Upper lobe of right lung (tissue), 1 donor: ENCODE results near the gene THSD4. TPM values are rescaled to one million over a fixed set of nuclear protein-coding genes. Genes with fewer than 3 reads are reported as not detected.

Experiments used
- ATAC-seq: fragments of 200-7000 bp; cut with Tn5 transposase; one replicate; pipeline ENCODE4 v1.9.1; 2020; ENCODE audit warnings: mild to moderate bottlenecking, moderate library complexity
- DNase-seq: peaks from one replicate; pipeline ENCODE4 v3.0.0-alpha.2; 2020
- H3K27ac ChIP-seq: fragments of 200-600 bp; one replicate; pipeline ENCODE4 v1.8.0; 2022
- H3K27me3 ChIP-seq: fragments of 200-600 bp; one replicate; pipeline ENCODE4 v1.8.0; 2022; ENCODE audit warnings: mild to moderate bottlenecking
- H3K36me3 ChIP-seq: fragments of 200-600 bp; one replicate; pipeline ENCODE4 v1.8.0; 2022
- H3K4me1 ChIP-seq: fragments of 200-600 bp; one replicate; pipeline ENCODE4 v1.8.0; 2022
- H3K4me3 ChIP-seq: fragments of 200-600 bp; one replicate; pipeline ENCODE4 v1.8.0; 2022; ENCODE audit warnings: mild to moderate bottlenecking
- H3K9me3 ChIP-seq: fragments of 200-600 bp; one replicate; pipeline ENCODE4 v1.8.0; 2022
- CTCF ChIP-seq: fragments of 200-600 bp; IDR thresholded peaks from one replicate; pipeline ENCODE4 v1.8.0; 2022; ENCODE audit warnings: antibody characterized with exemption
- intact Hi-C: fragments of 100-400 bp; cut with DNase I; formaldehyde crosslinking; loops from one replicate; pipeline ENCODE4 v1.11.0; 2022
- total RNA-seq: library from RNA; stranded (reverse); fragmentation: NEBNext Ultra II Directional; extraction: Animal tissue kit (Norgen Biotek cat#: 25700); gene quantifications from one replicate; pipeline ENCODE4 v1.2.1, GENCODE V29; 2021
- donor health status: DM: no; HTN: yes; CAD: no; lungs with severe emphysema.

Gene THSD4
- total RNA-seq, 1 donor from 2014 or later, result 25.6 TPM

GRCh38 chr15:71228403-71228802, 113.1 kb downstream of the THSD4 start:
- intact Hi-C loops, result no loop called here
- no peak for DNase-seq
- no peaks in the 10 kb centered on the region for H3K4me1 ChIP-seq
- no peak for ATAC-seq
- H3K36me3 ChIP-seq, result no peaks in the 10 kb centered on the region
- no peak overlapping the region for H3K4me3 ChIP-seq
- no peak overlapping the region for H3K27ac ChIP-seq
- H3K9me3 ChIP-seq, result no peaks in the 10 kb centered on the region
- no peaks in the 10 kb centered on the region for H3K27me3 ChIP-seq
- no peak for TF ChIP-seq CTCF

GRCh38 chr15:71230303-71230702, 115.0 kb downstream of the THSD4 start:
- DNase-seq (no peak), ATAC-seq (no peak)
- no peak overlapping the region for H3K27ac ChIP-seq
- H3K36me3 ChIP-seq, result no peaks in the 10 kb centered on the region
- intact Hi-C loops, result no loop called here
- H3K4me1 ChIP-seq, result no peaks in the 10 kb centered on the region
- H3K4me3 ChIP-seq, result no peak overlapping the region
- H3K9me3 ChIP-seq, result no peaks in the 10 kb centered on the region
- no peaks in the 10 kb centered on the region for H3K27me3 ChIP-seq
- no peak for TF ChIP-seq CTCF

GRCh38 chr15:71231758-71232157, 116.5 kb downstream of the THSD4 start:
- H3K4me1 ChIP-seq, result no peaks in the 10 kb centered on the region
- ATAC-seq (no peak), DNase-seq (no peak)
- intact Hi-C loops, result no loop called here
- no peak overlapping the region for H3K27ac ChIP-seq
- no peaks in the 10 kb centered on the region for H3K36me3 ChIP-seq
- no peak for TF ChIP-seq CTCF
- H3K27me3 ChIP-seq, result no peaks in the 10 kb centered on the region
- H3K9me3 ChIP-seq, result no peaks in the 10 kb centered on the region
- no peak overlapping the region for H3K4me3 ChIP-seq

- intact Hi-C loops, result no loop called here
- Histone ChIP-seq H3K36me3 (no peaks in the 10 kb centered on the region), H3K9me3 (no peaks in the 10 kb centered on the region), H3K4me3 (no peak overlapping the region), H3K4me1 (no peaks in the 10 kb centered on the region), H3K27me3 (no peaks in the 10 kb centered on the region), H3K27ac (no peak overlapping the region)
- ATAC-seq, result no peak
- DNase-seq, result no peak
- TF ChIP-seq CTCF, result no peak
Observed at GRCh38 chr15:71232411-71232810, 117.1 kb downstream of the THSD4 start.

- ATAC-seq (no peak), DNase-seq (no peak)
- TF ChIP-seq CTCF, result no peak
- Histone ChIP-seq H3K27me3 (no peaks in the 10 kb centered on the region), H3K4me1 (no peaks in the 10 kb centered on the region), H3K27ac (no peak overlapping the region), H3K4me3 (no peak overlapping the region), H3K36me3 (no peaks in the 10 kb centered on the region), H3K9me3 (no peaks in the 10 kb centered on the region)
- intact Hi-C loops, result no loop called here
Observed at GRCh38 chr15:71237456-71238188, 122.4 kb downstream of the THSD4 start.

- no peaks in the 10 kb centered on the region for H3K36me3 ChIP-seq
- ATAC-seq, result no peak
- DNase-seq, result no peak
- no peak overlapping the region for H3K4me3 ChIP-seq
- H3K27me3 ChIP-seq, result no peaks in the 10 kb centered on the region
- H3K9me3 ChIP-seq, result no peaks in the 10 kb centered on the region
- H3K27ac ChIP-seq, result no peak overlapping the region
- intact Hi-C loops, result no loop called here
- no peaks in the 10 kb centered on the region for H3K4me1 ChIP-seq
- no peak for TF ChIP-seq CTCF
Observed at GRCh38 chr15:71238926-71239325, 123.7 kb downstream of the THSD4 start.
